ENCODE data around the gene P2RX6. TPM values are rescaled to one million over a fixed set of nuclear protein-coding genes. Genes with fewer than 3 reads are reported as not detected.

The P2RX6 gene
- total and polyA plus RNA-seq, 9 of the 15 experiments (the other 6 are each of a cell fraction or from before 2014, with no cell fraction given), result 0.01 to 3.9 (median 1.5) TPM; not detected in 1

DNA sequence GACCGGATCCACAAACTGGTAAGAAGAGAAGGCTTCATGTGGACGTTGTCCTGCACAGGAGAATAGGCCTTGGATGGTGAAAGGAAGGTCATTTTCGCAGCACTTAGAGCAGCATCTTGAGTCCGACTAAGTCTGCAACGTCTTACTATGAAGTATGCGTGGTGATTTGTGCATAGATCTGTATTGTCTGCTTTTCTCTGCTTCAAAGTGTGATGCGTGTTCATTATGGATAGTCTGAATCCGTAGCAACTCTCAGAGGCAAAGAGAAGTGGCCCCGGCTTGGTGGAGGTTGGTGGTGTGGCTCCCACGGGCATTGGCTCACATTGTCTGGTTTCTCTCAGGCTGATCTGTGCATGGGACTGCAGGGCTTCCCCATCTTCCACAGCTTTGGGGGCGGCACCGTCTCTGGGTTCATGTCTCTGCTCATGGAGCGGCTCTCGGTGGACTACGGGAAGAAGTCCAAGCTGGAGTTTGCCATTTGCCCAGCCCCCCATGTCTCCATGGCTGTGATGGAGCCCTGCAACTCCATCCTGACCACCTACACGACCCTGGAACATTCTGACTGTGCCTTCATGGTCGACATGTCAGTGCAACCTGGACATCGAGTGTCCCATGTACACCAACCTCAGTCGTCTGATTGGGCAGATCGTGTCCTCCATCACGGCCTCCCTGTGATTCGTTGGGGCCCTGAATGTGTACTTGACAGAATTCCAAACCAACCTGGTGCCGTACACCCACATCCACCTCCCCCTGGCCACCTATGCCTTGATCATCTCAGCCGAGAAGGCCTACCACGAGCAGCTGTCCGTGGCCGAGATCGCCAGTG lies 52.3 kb downstream of the P2RX6 start:
- ChIA-PET CTCF (ENCODE audit: low intra/inter-chr PET ratio) (no interaction called here), POLR2A (interaction anchor here (1.4 to 5.0 kb wide), 4 partner anchors 8 to 13 kb away, joined by 3 to 51 read pairs (median 12); no protein-coding TSS in a partner anchor)
- Histone ChIP-seq H3K9me3 (replicated peaks; ENCODE audit: control insufficient read depth, insufficient read depth, low read depth, low read length) (peaks cover 5% of the 10 kb centered on the region), H3K36me3 (ENCODE audit: control insufficient read depth, insufficient read depth, low read length) (no peaks in the 10 kb centered on the region), H3K9me1 (ENCODE audit: control insufficient read depth, insufficient read depth, low read length) (no peaks in the 10 kb centered on the region), H3K27ac (ENCODE audit: extremely low read depth, low read depth, low read length) (no peak overlapping the region; the same call in 2 of the 3 replicates), H3K4me3 (no peak overlapping the region), H3K4me2 (ENCODE audit: insufficient read depth, low read length) (no peak overlapping the region), H4K20me1 (replicated peaks; ENCODE audit: control insufficient read depth, insufficient read depth, low read length) (peaks cover 8% of the 10 kb centered on the region), H2AFZ (ENCODE audit: low read depth, low read length) (peak overlapping the region; percentile 10; the same call in 1 of the 2 replicates), H3K79me2 (ENCODE audit: control insufficient read depth, insufficient read depth, low read length) (no peaks in the 10 kb centered on the region), H3K4me1 (replicated peaks in 1 of 2; ENCODE audit: control insufficient read depth in 2 of 2, insufficient read depth in 2 of 2, low read length in 2 of 2) (peaks cover 0 to 3% of the 10 kb centered on the region in 2 experiments; a peak in 1 of 5 replicates), H3K9ac (ENCODE audit: insufficient read depth in 1 of 2, low read depth in 2 of 2, low read length in 2 of 2) (peak overlapping the region in 1 of 2 experiments; percentile 10; a peak in 1 of 4 replicates), H3K27me3 (ENCODE audit: control insufficient read depth in 2 of 2, insufficient read depth in 2 of 2, low read length in 2 of 2) (peaks cover 60 to 77% of the 10 kb centered on the region in 2 experiments)
- DNase-seq (ENCODE audit: extremely low read depth in 1 of 4, low spot score in 3 of 4) (no peak), ATAC-seq (peak; percentile 13; the same call in 2 of the 3 replicates), FAIRE-seq (peak; percentile 57)
- intact Hi-C loops (cut with micrococcal nuclease), result loop anchor here (5.0 kb wide), 2 partner anchors 45 to 105 kb away; no protein-coding TSS in a partner anchor
- 5% methylated on average over 28 of the region's 28 CpGs for WGBS (ENCODE audit: insufficient coverage, low coverage, missing lambda C conversion rate)
- TF ChIP-seq E2F3 (CRISPR knock-in tag; IDR thresholded peaks at IDR 0.05), result 0 out of 2 replicates have a peak, but pooled peaks have one; percentile 1
- TF ChIP-seq, protein P1, sequence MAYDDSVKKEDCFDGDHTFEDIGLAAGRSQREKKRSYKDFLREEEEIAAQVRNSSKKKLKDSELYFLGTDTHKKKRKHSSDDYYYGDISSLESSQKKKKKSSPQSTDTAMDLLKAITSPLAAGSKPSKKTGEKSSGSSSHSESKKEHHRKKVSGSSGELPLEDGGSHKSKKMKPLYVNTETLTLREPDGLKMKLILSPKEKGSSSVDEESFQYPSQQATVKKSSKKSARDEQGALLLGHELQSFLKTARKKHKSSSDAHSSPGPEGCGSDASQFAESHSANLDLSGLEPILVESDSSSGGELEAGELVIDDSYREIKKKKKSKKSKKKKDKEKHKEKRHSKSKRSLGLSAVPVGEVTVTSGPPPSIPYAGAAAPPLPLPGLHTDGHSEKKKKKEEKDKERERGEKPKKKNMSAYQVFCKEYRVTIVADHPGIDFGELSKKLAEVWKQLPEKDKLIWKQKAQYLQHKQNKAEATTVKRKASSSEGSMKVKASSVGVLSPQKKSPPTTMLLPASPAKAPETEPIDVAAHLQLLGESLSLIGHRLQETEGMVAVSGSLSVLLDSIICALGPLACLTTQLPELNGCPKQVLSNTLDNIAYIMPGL (CRISPR knock-in tag; IDR thresholded peaks at IDR 0.05), result 0 out of 2 replicates have a peak, but pooled peaks have one; percentile 23
- no peak for TF ChIP-seq DMBX1 (CRISPR knock-in tag; IDR thresholded peaks at IDR 0.05; ENCODE audit: borderline replicate concordance)
- TF ChIP-seq ZNF124 (CRISPR knock-in tag; IDR thresholded peaks at IDR 0.05), result 0 out of 2 replicates have a peak, but pooled peaks have one; percentile 61
- TF ChIP-seq MCM3 (IDR thresholded peaks at IDR 0.05), result peak; percentile 74; the same call in 1 of the 2 replicates
- TF ChIP-seq JUN (IDR thresholded peaks at IDR 0.05; ENCODE audit: borderline replicate concordance, low read depth, low read length), result no peak
- TF ChIP-seq JUN (CRISPR knock-in tag; IDR thresholded peaks at IDR 0.05; ENCODE audit: borderline replicate concordance), result peak; percentile 58; the same call in 1 of the 2 replicates
- peak; percentile 92 for TF ChIP-seq ZC3H4 (CRISPR knock-in tag; IDR thresholded peaks at IDR 0.05; ENCODE audit: borderline replicate concordance)
- TF ChIP-seq PYGO2 (tag; IDR thresholded peaks at IDR 0.05), result no peak
- TF ChIP-seq RBM39 (optimal IDR thresholded peaks at IDR 0.05; ENCODE audit: low read depth, low read length), result no peak
- TF ChIP-seq MYBL2 (IDR thresholded peaks at IDR 0.05; ENCODE audit: low read depth), result no peak
- TF ChIP-seq MYBL2 (CRISPR knock-in tag; IDR thresholded peaks at IDR 0.05; ENCODE audit: borderline replicate concordance), result 0 out of 2 replicates have a peak, but pooled peaks have one; percentile 29
- TF ChIP-seq ZNF133 (CRISPR knock-in tag; IDR thresholded peaks at IDR 0.05), result 0 out of 2 replicates have a peak, but pooled peaks have one; percentile 30
- TF ChIP-seq CEBPG (CRISPR knock-in tag; IDR thresholded peaks at IDR 0.05), result 0 out of 2 replicates have a peak, but pooled peaks have one; percentile 6
- TF ChIP-seq CEBPG (tag; conservative IDR thresholded peaks at IDR 0.05 in 1 of 2, IDR thresholded peaks at IDR 0.05 in 1 of 2), result no peak
- BruUV-seq (replicated peaks), result no TSS peak
- in situ Hi-C loops (cut with MboI), result no loop called here

Data from K562 (cell line).